Colon (tissue), 2 donors: ENCODE results near the gene KIF16B.
"Not testable (repeated sequence)": the region's sequence is repeated elsewhere in the genome, so short reads cannot be mapped to it uniquely, and the experiment has no call there.

Experiments
- FAIRE-seq: peaks from 2 replicates; lab custom pipeline; 2012; peaks lifted over from hg19 to GRCh38; lab: Jason Lieb, UNC
- donor health status: control.
- donor health status: control.

The KIF16B gene

GRCh38 chr20:16553101-16553500 lies 20.1 kb downstream of the KIF16B start:
- FAIRE-seq: no peak

GRCh38 chr20:16552015-16552414 lies 21.2 kb downstream of the KIF16B start:
- FAIRE-seq: no peak

GRCh38 chr20:16551607-16552006 lies 21.6 kb downstream of the KIF16B start:
- no peak for FAIRE-seq

DNA sequence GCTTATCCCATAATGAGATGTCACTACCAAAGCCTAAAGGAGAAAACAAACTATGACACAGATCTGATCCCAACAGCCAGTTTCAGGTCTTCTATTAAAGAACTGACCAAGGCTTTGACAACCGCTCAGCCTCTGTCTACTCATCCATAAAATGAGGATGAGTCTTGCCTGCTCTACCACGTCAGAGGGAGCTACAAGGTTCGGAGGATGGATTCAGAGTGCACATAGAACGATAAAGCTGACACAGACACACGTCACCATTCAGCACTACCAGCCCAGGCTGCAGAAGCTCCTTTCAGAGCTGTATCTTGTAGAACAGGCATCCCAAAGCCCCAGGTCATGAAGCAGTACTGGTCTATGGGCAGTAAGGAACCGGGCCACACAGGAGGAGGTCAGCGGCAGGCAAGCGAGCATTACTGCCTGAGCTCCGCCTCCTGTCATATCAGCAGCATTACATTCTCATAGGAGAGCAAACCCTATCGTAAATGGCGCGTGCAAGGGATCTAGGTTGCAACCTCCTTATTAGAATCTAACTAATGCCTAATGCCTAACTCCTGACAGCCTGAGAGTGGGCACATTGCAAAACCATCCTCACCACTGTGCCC lies 25.1 kb downstream of the KIF16B start:
- no peak for FAIRE-seq

- no peak for FAIRE-seq
These were observed 28.3 kb downstream of the KIF16B start for GRCh38 chr20:16544949-16545348.

DNA sequence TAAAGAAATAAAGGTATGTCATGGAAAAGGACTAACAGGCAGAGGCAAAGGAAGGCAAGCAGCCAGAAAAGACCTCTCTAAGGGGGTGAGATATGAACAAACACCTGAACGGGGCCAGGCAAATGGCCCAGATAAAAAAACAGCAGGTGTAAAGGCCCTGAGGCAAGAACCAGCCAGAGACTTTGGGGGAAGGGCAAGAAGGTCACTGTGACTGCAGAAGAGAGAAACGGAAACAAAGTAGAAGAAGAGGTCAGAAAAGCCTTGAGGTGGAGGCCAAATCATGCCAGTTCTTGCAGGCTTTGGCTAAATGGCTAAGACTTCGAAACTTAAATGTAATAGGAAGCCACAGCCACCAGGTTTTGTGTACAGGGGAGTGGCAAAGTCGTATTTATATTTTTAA lies 30.8 kb downstream of the KIF16B start:
- FAIRE-seq: no peak

DNA sequence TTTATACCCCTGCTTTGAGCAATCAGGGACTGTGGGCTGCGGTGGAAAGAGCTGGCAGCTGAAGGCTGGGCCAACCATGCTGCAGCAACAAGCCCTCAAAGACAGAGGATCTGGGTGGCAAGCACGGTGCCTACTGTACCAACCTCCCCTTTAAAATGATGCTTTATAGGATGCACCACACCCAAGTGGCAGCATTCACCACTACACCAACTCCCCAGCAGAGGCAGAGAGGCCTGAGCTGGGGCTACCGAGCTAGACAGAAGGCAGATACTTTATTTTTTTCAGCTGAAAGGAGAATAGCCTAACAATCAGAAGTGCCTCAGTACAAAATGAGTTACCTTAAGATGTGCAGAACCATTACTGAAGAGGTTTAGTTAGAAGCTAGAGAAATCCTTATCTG lies 31.4 kb downstream of the KIF16B start:
- FAIRE-seq: no peak

GRCh38 chr20:16541226-16541625 lies 32.0 kb downstream of the KIF16B start:
- no peak for FAIRE-seq

GRCh38 chr20:16539280-16540021 lies 33.8 kb downstream of the KIF16B start:
- no peak for FAIRE-seq

- FAIRE-seq: no peak
These were observed 34.5 kb downstream of the KIF16B start for GRCh38 chr20:16538779-16539178.

DNA sequence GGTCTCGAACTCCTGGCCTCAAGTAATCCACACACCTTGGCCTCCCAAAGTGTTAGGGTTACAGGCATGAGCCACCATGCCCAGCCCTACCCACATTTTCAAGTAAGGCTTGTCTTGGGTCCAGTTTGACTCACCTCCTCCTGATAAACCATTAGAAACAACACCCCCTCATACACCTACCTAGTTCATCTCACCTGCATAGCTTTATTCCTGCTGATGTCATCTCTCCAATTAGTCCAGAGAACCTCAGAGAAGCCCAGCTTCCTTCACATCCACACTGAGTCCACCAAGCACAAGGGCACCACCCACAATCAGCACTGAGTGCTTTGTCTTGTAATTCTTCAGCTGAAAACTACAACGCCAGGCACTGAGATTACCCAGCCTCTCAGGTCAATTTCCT lies 35.3 kb downstream of the KIF16B start:
- no peak for FAIRE-seq

- no peak for FAIRE-seq
These were observed 36.1 kb downstream of the KIF16B start for GRCh38 chr20:16537025-16537665.

DNA sequence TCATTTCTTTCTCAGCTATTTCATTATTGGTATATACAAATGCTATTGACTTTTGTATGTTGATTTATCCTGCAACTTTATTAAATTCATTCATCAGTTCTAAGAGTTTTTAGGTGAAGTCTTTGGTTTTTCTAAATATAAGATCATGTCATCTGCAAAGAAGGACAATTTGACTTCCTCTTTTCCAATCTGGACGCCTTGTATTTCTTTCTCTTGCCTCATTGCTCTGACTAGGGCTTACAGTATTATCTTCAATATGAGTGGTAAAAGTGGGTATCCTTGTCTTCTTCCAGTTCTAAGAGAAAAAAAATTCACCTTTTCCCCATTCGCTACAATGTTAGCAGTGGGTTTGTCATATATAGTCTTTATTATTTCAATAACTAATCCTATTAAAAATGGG lies 38.0 kb downstream of the KIF16B start:
- no peak for FAIRE-seq

- FAIRE-seq: no peak
These were observed 39.7 kb downstream of the KIF16B start for GRCh38 chr20:16533502-16533901.

DNA sequence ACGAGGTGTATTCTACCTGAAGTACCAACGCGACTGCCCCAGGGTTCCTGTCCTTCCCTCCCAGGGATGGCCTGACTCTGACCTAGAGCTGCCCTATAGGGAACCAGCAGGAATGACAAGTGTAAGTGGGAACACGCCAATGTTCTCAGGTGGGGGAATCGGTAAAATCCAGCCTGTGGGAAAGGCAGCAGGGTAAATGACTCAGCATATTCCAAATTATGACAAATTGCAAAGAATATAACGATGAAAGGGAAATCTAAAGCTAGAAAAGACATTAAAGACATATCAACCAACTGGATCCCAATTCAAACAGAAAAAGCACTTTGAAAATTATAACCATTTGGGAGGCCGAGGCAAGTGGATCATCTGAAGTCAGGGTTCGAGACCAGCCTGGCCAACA lies 41.8 kb downstream of the KIF16B start:
- FAIRE-seq: no peak

DNA sequence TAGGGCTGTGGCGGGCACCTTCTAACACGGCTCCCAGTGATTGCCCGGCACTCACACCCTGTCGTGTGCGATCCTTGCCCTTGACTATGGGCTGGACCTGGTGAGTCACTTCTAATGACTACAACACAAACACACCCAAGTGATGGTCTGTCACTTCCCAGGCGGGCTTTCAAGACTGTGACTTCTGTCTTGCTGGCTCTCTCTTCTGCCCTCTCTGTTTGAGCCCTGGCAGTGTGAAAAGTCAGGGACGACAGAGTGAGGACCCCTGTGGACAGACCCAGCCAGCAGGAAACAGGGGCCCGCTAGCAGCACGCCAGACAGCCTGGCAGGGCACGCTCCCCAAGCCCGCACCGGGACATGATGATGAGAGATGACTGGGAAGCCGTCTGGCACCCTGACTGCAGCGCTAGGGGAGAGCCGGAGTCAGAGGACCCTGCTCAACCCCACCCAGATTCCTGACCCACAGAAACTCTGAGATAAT lies 43.0 kb downstream of the KIF16B start:
- FAIRE-seq: no peak

- FAIRE-seq: peak; percentile 21
These were observed 45.2 kb downstream of the KIF16B start for GRCh38 chr20:16528078-16528477.

- FAIRE-seq: no peak
These were observed 45.8 kb downstream of the KIF16B start for GRCh38 chr20:16527438-16527837.

DNA sequence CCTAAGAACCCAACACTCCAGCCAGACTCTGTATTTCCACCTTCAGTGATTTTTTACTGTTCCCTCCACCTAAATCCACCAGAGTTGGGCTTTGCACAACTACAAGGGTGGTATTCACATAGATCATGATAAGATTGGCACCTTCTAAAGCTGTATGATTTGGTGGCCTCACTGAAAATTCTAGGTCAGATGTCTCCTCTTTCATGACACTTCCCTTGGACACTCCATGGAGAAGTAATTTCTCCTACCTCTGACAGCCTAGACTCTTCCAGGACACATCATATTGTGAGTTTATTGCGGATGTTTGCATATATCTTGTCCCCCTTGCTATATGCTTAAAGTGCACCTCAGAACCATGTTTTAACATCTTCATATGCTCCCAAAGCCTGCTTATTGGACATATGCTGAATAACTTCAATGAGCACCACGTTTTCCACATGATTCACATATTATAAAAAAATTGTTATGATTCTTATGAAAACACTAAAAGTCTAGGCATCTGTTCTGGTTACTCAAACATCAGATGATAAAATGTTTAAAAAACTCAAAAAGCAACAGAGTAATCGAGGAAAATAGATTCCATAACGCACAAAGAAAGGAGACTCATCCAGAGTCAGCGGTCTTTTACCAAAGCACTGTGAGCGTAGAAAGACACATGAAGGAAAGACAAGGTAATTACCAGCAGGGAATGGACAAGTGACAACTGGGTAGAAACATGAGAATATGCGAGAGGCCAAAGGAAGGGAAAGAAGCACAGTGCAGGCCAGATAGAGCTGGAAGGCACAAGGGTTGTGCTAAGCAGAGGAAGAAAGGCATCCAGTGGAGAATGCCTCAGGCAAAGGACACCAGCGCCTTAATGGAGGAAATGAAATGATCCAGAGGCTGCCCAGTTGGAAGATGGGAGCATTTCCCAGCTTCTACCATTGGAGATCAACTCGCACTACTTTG lies 46.5 kb downstream of the KIF16B start:
- FAIRE-seq: no peak

GRCh38 chr20:16522651-16523050 lies 50.6 kb downstream of the KIF16B start:
- FAIRE-seq: not testable (repeated sequence)

DNA sequence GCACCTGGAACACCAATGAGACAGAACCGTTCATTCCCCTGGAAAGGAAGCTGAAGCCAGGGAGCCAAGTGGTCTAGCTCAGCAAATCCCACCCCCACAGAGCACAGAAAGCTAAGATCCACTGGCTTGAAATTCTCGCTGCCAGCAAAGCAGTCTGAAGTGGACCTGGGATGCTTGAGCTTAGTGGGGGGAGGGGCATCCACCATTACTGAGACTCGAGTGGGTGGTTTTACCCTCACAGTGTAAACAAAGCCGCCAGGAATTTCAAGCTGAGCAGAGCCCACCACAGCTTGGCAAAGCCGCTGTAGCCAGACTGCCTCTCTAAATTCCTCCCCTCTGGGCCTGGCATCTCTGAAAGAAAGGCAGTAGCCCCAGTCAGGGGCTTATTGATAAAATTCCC lies 53.1 kb downstream of the KIF16B start:
- FAIRE-seq: no peak

DNA sequence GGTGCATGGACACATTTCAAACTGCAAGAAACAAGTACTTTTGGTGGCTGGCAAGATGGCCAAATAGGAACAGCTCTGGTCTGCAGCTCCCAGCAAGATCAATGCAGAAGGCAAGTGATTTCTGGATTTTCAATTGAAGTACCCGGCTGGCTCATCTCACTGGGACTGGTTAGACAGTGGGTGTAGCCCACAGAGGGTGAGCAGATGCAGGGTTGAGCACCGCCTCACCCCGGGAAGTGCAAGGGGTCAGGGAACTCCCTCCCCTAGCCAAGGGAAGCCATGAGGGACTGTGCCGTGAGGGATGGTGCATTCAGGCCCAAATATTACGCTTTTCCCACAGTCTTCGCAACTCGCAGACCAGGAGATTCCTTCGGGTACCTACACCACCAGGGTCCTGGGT lies 53.6 kb downstream of the KIF16B start:
- not testable (repeated sequence) for FAIRE-seq
